Measurements from ENCODE around the gene SLC25A18.
A peak's percentile ranks its signal among the peaks of the same experiment; 100 is the strongest.

SLC25A18 gene

GRCh38 chr22:17570851-17571631 is 7.7 kb downstream of the SLC25A18 start:
- DNase-seq (ENCODE audit: low spot score), result peak; percentile 73

- no peak for DNase-seq (ENCODE audit: low spot score)
Measured at GRCh38 chr22:17575151-17575550, 11.9 kb downstream of the SLC25A18 start.

GRCh38 chr22:17575681-17576080 is 12.4 kb downstream of the SLC25A18 start:
- no peak for DNase-seq (ENCODE audit: low spot score)

GRCh38 chr22:17576470-17576869 is 13.2 kb downstream of the SLC25A18 start:
- DNase-seq (ENCODE audit: low spot score), result no peak

GRCh38 chr22:17578136-17578754 is 14.9 kb downstream of the SLC25A18 start:
- no peak for DNase-seq (ENCODE audit: low spot score)

- no peak for DNase-seq (ENCODE audit: low spot score)
Measured at GRCh38 chr22:17579535-17579981, 16.3 kb downstream of the SLC25A18 start.

- no peak for DNase-seq (ENCODE audit: low spot score)
Measured at GRCh38 chr22:17580441-17581031, 17.2 kb downstream of the SLC25A18 start.

- no peak for DNase-seq (ENCODE audit: low spot score)
Measured at GRCh38 chr22:17581056-17581455, 17.8 kb downstream of the SLC25A18 start.

GRCh38 chr22:17581631-17582030 is 18.3 kb downstream of the SLC25A18 start:
- DNase-seq (ENCODE audit: low spot score), result no peak

- DNase-seq (ENCODE audit: low spot score), result no peak
Measured at GRCh38 chr22:17583151-17583550, 19.9 kb downstream of the SLC25A18 start.

GRCh38 chr22:17586831-17587440 is 23.6 kb downstream of the SLC25A18 start:
- DNase-seq (ENCODE audit: low spot score), result no peak

GRCh38 chr22:17587629-17588028 is 24.3 kb downstream of the SLC25A18 start:
- DNase-seq (ENCODE audit: low spot score), result no peak

- no peak for DNase-seq (ENCODE audit: low spot score)
Measured at GRCh38 chr22:17588606-17589005, 25.3 kb downstream of the SLC25A18 start.

- DNase-seq (ENCODE audit: low spot score), result no peak
Measured at GRCh38 chr22:17589810-17590375, 26.6 kb downstream of the SLC25A18 start.

- DNase-seq (ENCODE audit: low spot score), result no peak
Measured at GRCh38 chr22:17590586-17590985, 27.3 kb downstream of the SLC25A18 start.

GRCh38 chr22:17592201-17592600 is 28.9 kb downstream of the SLC25A18 start:
- no peak for DNase-seq (ENCODE audit: low spot score)

- DNase-seq (ENCODE audit: low spot score), result no peak
Measured at GRCh38 chr22:17596226-17596625, 32.9 kb downstream of the SLC25A18 start.

- peak; percentile 35 for DNase-seq (ENCODE audit: low spot score)
Measured at GRCh38 chr22:17597217-17597616, 33.9 kb downstream of the SLC25A18 start.

- DNase-seq (ENCODE audit: low spot score), result no peak
Measured at GRCh38 chr22:17598318-17598717, 35.0 kb downstream of the SLC25A18 start.

- no peak for DNase-seq (ENCODE audit: low spot score)
Measured at GRCh38 chr22:17601031-17601430, 37.7 kb downstream of the SLC25A18 start.

GRCh38 chr22:17603668-17604067 is 40.4 kb downstream of the SLC25A18 start:
- no peak for DNase-seq (ENCODE audit: low spot score)

- DNase-seq (ENCODE audit: low spot score), result no peak
Measured at GRCh38 chr22:17606496-17606895, 43.2 kb downstream of the SLC25A18 start.

All from hepatic stellate cell (primary cell).